ENCODE data around the gene LIMS3.
"Not testable (repeated sequence)": the region's sequence is repeated elsewhere in the genome, so short reads cannot be mapped to it uniquely, and the experiment has no call there.

DNA sequence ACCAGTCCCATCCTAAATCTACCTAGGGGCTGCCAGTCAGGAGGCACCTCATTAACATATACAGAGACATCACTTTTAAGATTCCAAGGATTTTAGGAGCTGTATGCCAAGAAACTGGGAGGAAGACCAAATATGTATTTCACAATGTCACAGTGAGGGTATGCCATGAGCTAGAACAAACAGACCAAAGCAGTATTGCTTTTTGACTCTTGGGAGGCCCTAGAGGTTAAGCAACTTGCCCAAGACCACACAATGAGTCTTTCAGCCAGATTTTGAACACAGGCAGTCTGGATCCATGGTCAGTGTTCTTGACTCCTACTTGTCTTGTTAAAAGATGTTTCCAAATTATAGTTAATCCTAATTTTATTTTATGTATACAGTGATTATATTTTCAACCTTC, 12.3 kb downstream of the LIMS3 start:
- TF ChIP-seq ESRRG (CRISPR knock-in tag; IDR thresholded peaks at IDR 0.05); CSDC2 (CRISPR knock-in tag; IDR thresholded peaks at IDR 0.05); ZFP3 (CRISPR knock-in tag; IDR thresholded peaks at IDR 0.05); BACH2 (CRISPR knock-in tag; IDR thresholded peaks at IDR 0.05; ENCODE audit: borderline replicate concordance); ZNF8 (CRISPR knock-in tag; IDR thresholded peaks at IDR 0.05); ARNTL (CRISPR knock-in tag; IDR thresholded peaks at IDR 0.05; ENCODE audit: borderline replicate concordance, low read depth); RARB (CRISPR knock-in tag; IDR thresholded peaks at IDR 0.05); ZNF70 (CRISPR knock-in tag; IDR thresholded peaks at IDR 0.05); ZNF565 (CRISPR knock-in tag; conservative IDR thresholded peaks at IDR 0.05; ENCODE audit: low read depth): not testable (repeated sequence)
- TF ChIP-seq, protein P1, sequence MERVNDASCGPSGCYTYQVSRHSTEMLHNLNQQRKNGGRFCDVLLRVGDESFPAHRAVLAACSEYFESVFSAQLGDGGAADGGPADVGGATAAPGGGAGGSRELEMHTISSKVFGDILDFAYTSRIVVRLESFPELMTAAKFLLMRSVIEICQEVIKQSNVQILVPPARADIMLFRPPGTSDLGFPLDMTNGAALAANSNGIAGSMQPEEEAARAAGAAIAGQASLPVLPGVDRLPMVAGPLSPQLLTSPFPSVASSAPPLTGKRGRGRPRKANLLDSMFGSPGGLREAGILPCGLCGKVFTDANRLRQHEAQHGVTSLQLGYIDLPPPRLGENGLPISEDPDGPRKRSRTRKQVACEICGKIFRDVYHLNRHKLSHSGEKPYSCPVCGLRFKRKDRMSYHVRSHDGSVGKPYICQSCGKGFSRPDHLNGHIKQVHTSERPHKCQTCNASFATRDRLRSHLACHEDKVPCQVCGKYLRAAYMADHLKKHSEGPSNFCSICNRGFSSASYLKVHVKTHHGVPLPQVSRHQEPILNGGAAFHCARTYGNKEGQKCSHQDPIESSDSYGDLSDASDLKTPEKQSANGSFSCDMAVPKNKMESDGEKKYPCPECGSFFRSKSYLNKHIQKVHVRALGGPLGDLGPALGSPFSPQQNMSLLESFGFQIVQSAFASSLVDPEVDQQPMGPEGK (CRISPR knock-in tag; IDR thresholded peaks at IDR 0.05; ENCODE audit: borderline replicate concordance): not testable (repeated sequence)
- TF ChIP-seq, protein P2, sequence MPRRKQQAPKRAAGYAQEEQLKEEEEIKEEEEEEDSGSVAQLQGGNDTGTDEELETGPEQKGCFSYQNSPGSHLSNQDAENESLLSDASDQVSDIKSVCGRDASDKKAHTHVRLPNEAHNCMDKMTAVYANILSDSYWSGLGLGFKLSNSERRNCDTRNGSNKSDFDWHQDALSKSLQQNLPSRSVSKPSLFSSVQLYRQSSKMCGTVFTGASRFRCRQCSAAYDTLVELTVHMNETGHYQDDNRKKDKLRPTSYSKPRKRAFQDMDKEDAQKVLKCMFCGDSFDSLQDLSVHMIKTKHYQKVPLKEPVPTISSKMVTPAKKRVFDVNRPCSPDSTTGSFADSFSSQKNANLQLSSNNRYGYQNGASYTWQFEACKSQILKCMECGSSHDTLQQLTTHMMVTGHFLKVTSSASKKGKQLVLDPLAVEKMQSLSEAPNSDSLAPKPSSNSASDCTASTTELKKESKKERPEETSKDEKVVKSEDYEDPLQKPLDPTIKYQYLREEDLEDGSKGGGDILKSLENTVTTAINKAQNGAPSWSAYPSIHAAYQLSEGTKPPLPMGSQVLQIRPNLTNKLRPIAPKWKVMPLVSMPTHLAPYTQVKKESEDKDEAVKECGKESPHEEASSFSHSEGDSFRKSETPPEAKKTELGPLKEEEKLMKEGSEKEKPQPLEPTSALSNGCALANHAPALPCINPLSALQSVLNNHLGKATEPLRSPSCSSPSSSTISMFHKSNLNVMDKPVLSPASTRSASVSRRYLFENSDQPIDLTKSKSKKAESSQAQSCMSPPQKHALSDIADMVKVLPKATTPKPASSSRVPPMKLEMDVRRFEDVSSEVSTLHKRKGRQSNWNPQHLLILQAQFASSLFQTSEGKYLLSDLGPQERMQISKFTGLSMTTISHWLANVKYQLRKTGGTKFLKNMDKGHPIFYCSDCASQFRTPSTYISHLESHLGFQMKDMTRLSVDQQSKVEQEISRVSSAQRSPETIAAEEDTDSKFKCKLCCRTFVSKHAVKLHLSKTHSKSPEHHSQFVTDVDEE (CRISPR knock-in tag; IDR thresholded peaks at IDR 0.05): not testable (repeated sequence)
- TF ChIP-seq, protein P3, sequence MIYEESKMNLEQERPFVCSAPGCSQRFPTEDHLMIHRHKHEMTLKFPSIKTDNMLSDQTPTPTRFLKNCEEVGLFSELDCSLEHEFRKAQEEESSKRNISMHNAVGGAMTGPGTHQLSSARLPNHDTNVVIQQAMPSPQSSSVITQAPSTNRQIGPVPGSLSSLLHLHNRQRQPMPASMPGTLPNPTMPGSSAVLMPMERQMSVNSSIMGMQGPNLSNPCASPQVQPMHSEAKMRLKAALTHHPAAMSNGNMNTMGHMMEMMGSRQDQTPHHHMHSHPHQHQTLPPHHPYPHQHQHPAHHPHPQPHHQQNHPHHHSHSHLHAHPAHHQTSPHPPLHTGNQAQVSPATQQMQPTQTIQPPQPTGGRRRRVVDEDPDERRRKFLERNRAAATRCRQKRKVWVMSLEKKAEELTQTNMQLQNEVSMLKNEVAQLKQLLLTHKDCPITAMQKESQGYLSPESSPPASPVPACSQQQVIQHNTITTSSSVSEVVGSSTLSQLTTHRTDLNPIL (CRISPR knock-in tag; IDR thresholded peaks at IDR 0.05; ENCODE audit: low read depth): not testable (repeated sequence)

Measured in SK-N-SH treated with all-trans-retinoic acid at 6 μM for 48 hours (cell line).